IPS-18a (cell line): ENCODE measurements around the gene RIPK1.

Source experiments
- H3K27ac ChIP-seq: one replicate; pipeline ENCODE4 v1.5.1; 2013; ENCODE audit warnings: low read length
- H3K27me3 ChIP-seq: one replicate; pipeline ENCODE4 v1.6.1; 2013; ENCODE audit warnings: mild to moderate bottlenecking, low read length; ENCODE audit not compliant: control insufficient read depth, insufficient read depth
- H3K36me3 ChIP-seq: one replicate; pipeline ENCODE4 v1.6.1; 2013; ENCODE audit warnings: low read depth, low read length; ENCODE audit not compliant: control insufficient read depth
- H3K4me1 ChIP-seq: one replicate; pipeline ENCODE4 v1.6.1; 2013; ENCODE audit warnings: low read depth, low read length; ENCODE audit not compliant: control insufficient read depth
- H3K4me3 ChIP-seq: one replicate; pipeline ENCODE4 v1.5.1; 2013; ENCODE audit warnings: low read length
- H3K9ac ChIP-seq: one replicate; pipeline ENCODE4 v1.6.1; 2013; ENCODE audit warnings: mild to moderate bottlenecking, low read length, moderate library complexity
- H3K9me3 ChIP-seq: one replicate; pipeline ENCODE4 v1.6.1; 2013; ENCODE audit warnings: low read depth, low read length; ENCODE audit not compliant: control insufficient read depth

RIPK1 gene

DNA sequence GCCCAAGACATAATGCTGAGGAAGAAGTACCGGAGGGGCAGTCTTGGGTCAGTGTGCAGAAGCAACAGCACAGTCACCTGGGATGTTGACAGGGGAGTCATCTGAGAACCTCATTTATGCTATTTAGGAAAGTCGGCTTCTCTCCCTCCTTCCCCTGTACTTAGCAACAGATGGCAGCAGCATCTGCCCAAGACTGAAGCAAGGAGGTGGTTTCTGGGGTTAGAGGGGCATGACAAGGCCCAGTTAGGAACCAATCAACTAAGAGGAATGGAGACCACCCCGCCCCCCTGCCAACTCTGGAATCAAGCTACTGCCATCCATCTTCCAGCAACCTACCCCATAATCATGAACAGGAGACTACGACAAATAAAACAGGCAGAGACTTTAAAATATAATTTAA is 21.7 kb downstream of the RIPK1 start:
- Histone ChIP-seq H3K9ac (no peak overlapping the region), H3K4me1 (no peaks in the 10 kb centered on the region), H3K27ac (no peak overlapping the region), H3K36me3 (peaks cover 64% of the 10 kb centered on the region), H3K4me3 (peak overlapping the region; percentile 24), H3K9me3 (peaks cover 47% of the 10 kb centered on the region), H3K27me3 (no peaks in the 10 kb centered on the region)

DNA sequence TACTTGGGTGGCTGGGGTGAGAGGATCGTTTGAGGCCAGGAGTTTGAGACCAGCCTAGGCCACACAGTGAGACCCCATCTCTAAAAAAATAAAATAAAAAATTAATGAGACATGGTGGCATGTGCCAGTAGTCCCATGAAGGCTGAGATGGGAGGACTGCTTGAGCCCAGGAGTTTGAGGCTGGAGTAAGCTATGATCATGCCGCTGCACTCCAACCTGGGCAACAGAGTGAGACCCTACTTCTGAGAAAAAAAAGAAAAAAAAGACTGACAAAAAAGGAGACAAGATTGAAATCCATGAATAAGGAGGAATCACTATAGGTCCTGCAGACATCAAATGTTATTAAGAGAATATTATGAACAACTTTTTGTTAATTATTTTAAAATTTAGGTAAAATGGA is 26.5 kb downstream of the RIPK1 start:
- Histone ChIP-seq H3K9ac (no peak overlapping the region), H3K4me3 (no peak overlapping the region), H3K36me3 (peaks cover 34% of the 10 kb centered on the region)

GRCh38 chr6:3102875-3103274 is 34.6 kb downstream of the RIPK1 start:
- Histone ChIP-seq H3K36me3 (peaks cover 44% of the 10 kb centered on the region), H3K4me1 (no peaks in the 10 kb centered on the region)

More for the DNA sequence above, 26.5 kb downstream of the RIPK1 start:
- H3K27me3 ChIP-seq, result no peaks in the 10 kb centered on the region
- H3K27ac ChIP-seq, result no peak overlapping the region
- peaks cover 27% of the 10 kb centered on the region for H3K9me3 ChIP-seq
- H3K4me1 ChIP-seq, result no peaks in the 10 kb centered on the region

GRCh38 chr6:3108746-3109414 is 40.6 kb downstream of the RIPK1 start:
- no peak overlapping the region for H3K9ac ChIP-seq

More at GRCh38 chr6:3102875-3103274, 34.6 kb downstream of the RIPK1 start:
- Histone ChIP-seq H3K9ac (no peak overlapping the region), H3K4me3 (no peak overlapping the region), H3K27me3 (no peaks in the 10 kb centered on the region), H3K27ac (no peak overlapping the region), H3K9me3 (no peaks in the 10 kb centered on the region)

DNA sequence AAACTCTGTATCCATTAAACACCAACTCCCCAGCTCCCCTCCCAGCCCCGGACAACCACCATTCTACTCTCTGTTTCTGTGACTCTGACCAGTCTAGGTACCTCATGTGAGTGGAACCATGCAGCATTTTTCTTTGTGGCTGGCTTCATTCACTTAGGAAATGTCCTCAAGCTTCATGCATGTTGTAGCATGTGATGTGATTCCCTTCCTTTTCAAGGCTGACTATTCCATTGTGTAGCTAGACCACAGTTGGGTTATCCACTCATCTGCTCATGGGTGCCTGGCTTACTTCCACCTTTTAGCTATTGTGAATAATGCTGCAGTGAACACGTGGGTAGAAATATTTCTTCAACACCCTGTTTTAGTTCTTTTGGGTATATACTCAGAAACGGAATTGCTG is 41.5 kb downstream of the RIPK1 start:
- H3K9ac ChIP-seq, result no peak overlapping the region
- no peak overlapping the region for H3K27ac ChIP-seq
- no peaks in the 10 kb centered on the region for H3K4me1 ChIP-seq
- H3K27me3 ChIP-seq, result no peaks in the 10 kb centered on the region
- H3K9me3 ChIP-seq, result no peaks in the 10 kb centered on the region
- no peak overlapping the region for H3K4me3 ChIP-seq
- H3K36me3 ChIP-seq, result peaks cover 53% of the 10 kb centered on the region

More at GRCh38 chr6:3108746-3109414, 40.6 kb downstream of the RIPK1 start:
- Histone ChIP-seq H3K27me3 (no peaks in the 10 kb centered on the region), H3K4me3 (no peak overlapping the region), H3K9me3 (no peaks in the 10 kb centered on the region), H3K27ac (no peak overlapping the region), H3K36me3 (peaks cover 55% of the 10 kb centered on the region), H3K4me1 (no peaks in the 10 kb centered on the region)

DNA sequence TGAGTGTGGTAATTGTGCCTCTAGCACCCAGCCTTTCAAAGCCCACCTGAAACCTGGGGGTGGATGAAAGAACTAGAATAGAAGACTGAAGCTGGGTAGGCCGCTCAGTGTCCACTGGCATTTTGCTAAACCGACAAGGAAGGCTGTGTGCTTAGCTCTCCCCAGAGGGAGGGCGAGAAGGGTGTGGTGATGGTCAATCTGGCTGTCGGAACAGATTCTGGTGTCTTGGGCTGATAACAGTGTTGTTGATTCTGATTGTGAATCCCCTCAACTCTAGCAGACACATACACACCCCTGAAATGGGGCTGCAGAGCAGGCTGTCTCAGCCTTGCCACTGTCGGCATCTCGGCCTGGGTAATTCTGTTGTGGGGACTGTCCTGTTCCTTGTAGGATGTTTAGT is 46.1 kb downstream of the RIPK1 start:
- Histone ChIP-seq H3K27me3 (no peaks in the 10 kb centered on the region), H3K9ac (no peak overlapping the region), H3K36me3 (peaks cover 28% of the 10 kb centered on the region), H3K27ac (no peak overlapping the region), H3K4me1 (peaks cover 9% of the 10 kb centered on the region), H3K4me3 (no peak overlapping the region), H3K9me3 (no peaks in the 10 kb centered on the region)

- Histone ChIP-seq H3K4me1 (peaks cover 12% of the 10 kb centered on the region), H3K27me3 (no peaks in the 10 kb centered on the region), H3K9ac (peak overlapping the region; percentile 95), H3K36me3 (peaks cover 13% of the 10 kb centered on the region), H3K4me3 (peak overlapping the region; percentile 98), H3K9me3 (no peaks in the 10 kb centered on the region), H3K27ac (no peak overlapping the region)
Observed at GRCh38 chr6:3117912-3118352, 49.6 kb downstream of the RIPK1 start.

DNA sequence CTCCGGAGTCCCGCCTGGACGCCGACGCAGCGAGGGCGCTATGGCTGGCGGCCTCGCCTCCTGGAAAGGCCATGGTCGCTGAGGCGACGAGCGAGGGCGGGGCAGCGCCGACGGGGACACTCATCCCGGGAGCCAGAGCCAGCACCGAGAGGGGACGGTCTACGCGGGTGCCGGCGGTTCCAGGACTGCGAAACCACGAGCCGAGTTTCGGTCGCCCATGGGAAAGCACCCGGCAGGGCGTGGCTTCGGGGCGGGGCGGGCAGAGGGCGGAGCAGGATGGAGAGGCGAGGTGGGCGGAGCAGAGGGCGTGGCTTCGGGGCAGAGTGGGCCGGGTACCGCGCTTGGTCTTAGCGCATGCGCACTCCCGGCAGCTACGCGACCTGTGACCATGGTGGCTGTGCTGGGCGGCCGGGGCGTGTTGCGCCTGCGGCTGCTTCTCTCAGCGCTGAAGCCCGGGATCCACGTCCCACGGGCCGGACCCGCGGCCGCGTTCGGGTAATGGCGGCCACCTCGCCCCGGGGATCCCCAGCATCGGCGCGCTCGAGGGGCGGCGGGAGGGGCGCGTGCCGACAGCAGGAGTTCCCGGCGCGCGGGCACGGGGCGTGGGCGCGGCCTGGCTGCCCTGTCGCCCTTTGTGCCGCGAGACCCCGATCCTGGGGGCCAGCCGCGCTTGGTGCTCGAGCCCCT is 50.2 kb downstream of the RIPK1 start, which contains the start of gene BPHL:
Gene BPHL (plus strand): TSS at position 359 of the 687 bp plus-strand sequence. CDS start 30 bp downstream, at position 389.
- peak within 1 kb of the TSS; percentile 95 for H3K9ac ChIP-seq
- H3K9me3 ChIP-seq, result no peaks in the 10 kb centered on the region
- H3K27ac ChIP-seq, result peak within 1 kb of the TSS; percentile 59
- peaks cover 10% of the 10 kb centered on the region for H3K36me3 ChIP-seq
- H3K4me1 ChIP-seq, result peaks cover 12% of the 10 kb centered on the region
- no peaks in the 10 kb centered on the region for H3K27me3 ChIP-seq
- H3K4me3 ChIP-seq, result peak within 1 kb of the TSS; percentile 98

DNA sequence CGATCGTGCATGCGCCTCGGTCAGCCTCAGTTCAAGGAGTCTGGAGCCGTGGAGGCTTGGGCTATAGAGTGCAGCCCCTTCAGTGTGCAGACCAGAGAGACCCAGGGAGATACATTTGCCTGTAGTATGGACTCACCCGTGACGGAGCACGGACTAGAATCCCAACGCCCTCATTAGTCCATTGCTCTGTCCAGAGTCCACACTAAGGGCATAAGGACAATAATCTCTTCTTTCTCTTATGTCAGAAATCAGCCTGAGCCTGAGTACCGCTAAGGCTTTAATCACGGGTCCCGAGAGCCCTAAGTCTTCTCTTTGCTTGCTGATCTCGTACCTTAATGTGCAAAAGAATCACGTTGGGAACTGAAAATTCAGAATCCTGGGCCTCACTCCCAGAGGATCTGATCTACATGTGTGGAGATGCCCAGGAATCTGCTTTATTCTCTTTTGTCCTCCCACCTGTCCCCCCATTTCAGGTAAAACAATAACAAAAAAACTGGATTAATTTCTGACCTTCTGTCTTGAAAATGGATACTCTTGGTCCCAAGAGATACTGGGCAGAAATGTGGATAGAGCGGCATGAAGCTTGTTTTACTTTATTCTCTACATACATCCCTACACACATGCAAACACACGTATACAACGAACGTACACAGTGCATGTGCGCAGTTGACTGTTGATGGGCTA is 50.9 kb downstream of the RIPK1 start:
- H3K36me3 ChIP-seq, result peaks cover 3% of the 10 kb centered on the region
- peak overlapping the region; percentile 59 for H3K27ac ChIP-seq
- H3K27me3 ChIP-seq, result no peaks in the 10 kb centered on the region
- H3K4me1 ChIP-seq, result peaks cover 12% of the 10 kb centered on the region
- peak overlapping the region; percentile 98 for H3K4me3 ChIP-seq
- no peaks in the 10 kb centered on the region for H3K9me3 ChIP-seq
- H3K9ac ChIP-seq, result peak overlapping the region; percentile 95

- Histone ChIP-seq H3K27ac (no peak overlapping the region), H3K4me1 (peaks cover 12% of the 10 kb centered on the region), H3K27me3 (no peaks in the 10 kb centered on the region), H3K36me3 (peaks cover 3% of the 10 kb centered on the region), H3K4me3 (no peak overlapping the region), H3K9ac (no peak overlapping the region), H3K9me3 (no peaks in the 10 kb centered on the region)
Observed at GRCh38 chr6:3120765-3121089, 52.4 kb downstream of the RIPK1 start.

DNA sequence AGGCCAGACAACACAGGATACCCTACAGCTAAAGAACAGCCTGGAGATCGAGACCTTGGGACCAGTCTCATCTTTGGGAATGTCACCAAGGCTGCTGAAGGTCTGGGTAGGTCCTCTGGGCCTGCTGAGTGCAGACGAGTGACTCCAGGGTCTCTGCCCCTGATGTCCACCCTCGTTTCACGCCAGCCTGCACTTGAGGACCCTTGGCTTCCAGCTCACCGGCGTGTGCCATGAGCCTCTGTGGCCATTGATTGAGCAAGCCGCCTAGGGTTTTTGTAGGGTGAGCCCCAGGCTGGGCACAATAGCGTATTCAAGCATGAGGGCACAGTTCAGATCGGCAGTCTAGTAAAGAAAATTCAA is 54.5 kb downstream of the RIPK1 start:
- Histone ChIP-seq H3K9me3 (no peaks in the 10 kb centered on the region), H3K4me1 (peaks cover 6% of the 10 kb centered on the region), H3K9ac (no peak overlapping the region), H3K36me3 (peaks cover 7% of the 10 kb centered on the region), H3K27me3 (no peaks in the 10 kb centered on the region), H3K27ac (no peak overlapping the region), H3K4me3 (no peak overlapping the region)
